Natural killer cell (primary cell): ENCODE results near the gene USF3. TPM values are rescaled to one million over a fixed set of nuclear protein-coding genes. Genes with fewer than 3 reads are reported as not detected.

Experiments
- ATAC-seq, 3 donors: fragments of 150-1000 bp in 2 of 3; fragments of 200-7000 bp in 1 of 3; cut with Tn5 transposase; 1 replicate in 1 of 3; 2 replicates in 2 of 3; pipeline ENCODE4 v1.10.0; 2021; ENCODE audit warnings: mild to moderate bottlenecking in 2 of 3, moderate library complexity in 2 of 3
- DNase-seq, 2 donors: peaks; one replicate each; pipeline versions ENCODE4 v3.0.0 to v3.0.0-alpha.2; 2013 to 2021; ENCODE audit warnings: mixed read lengths in 1 of 2
- H3K27ac ChIP-seq: one replicate; pipeline ENCODE4 v1.5.1; 2013; ENCODE audit warnings: mild to moderate bottlenecking, low read length
- H3K27me3 ChIP-seq: one replicate; pipeline ENCODE4 v1.6.1; 2013; ENCODE audit warnings: low read length; ENCODE audit not compliant: control insufficient read depth, insufficient read depth
- H3K36me3 ChIP-seq: one replicate; pipeline ENCODE4 v1.6.1; 2013; ENCODE audit warnings: low read length; ENCODE audit not compliant: control insufficient read depth, insufficient read depth
- H3K4me1 ChIP-seq: one replicate; pipeline ENCODE4 v1.6.1; 2013; ENCODE audit warnings: low read length; ENCODE audit not compliant: control insufficient read depth, insufficient read depth
- H3K4me3 ChIP-seq: one replicate; pipeline ENCODE4 v1.5.1; 2013; ENCODE audit warnings: low read length
- H3K9me3 ChIP-seq: one replicate; pipeline ENCODE4 v1.6.1; 2013; ENCODE audit warnings: low read length; ENCODE audit not compliant: control insufficient read depth, insufficient read depth
- H3K27ac Mint-ChIP-seq, 2 donors: one replicate each; pipeline ENCODE4 v1.8.0; 2022; ENCODE audit warnings: mild to moderate bottlenecking in 2 of 2, mixed read lengths in 2 of 2, moderate library complexity in 1 of 2
- H3K27me3 Mint-ChIP-seq, 2 donors: one replicate each; pipeline ENCODE4 v1.8.0; 2022; ENCODE audit warnings: low read depth in 2 of 2, mixed read lengths in 2 of 2
- H3K36me3 Mint-ChIP-seq: one replicate; pipeline ENCODE4 v1.8.0; 2022; ENCODE audit warnings: mixed read lengths
- H3K4me1 Mint-ChIP-seq, 2 donors: one replicate each; pipeline ENCODE4 v1.8.0; 2022; ENCODE audit warnings: mixed read lengths in 2 of 2
- H3K4me3 Mint-ChIP-seq: one replicate; pipeline ENCODE4 v1.8.0; 2022; ENCODE audit warnings: mild to moderate bottlenecking, moderate library complexity, mixed read lengths
- H3K9me3 Mint-ChIP-seq, 2 donors: one replicate each; pipeline ENCODE4 v1.8.0; 2022; ENCODE audit warnings: mixed read lengths in 2 of 2
- CTCF ChIP-seq: fragments of 200-600 bp; IDR thresholded peaks from one replicate; pipeline ENCODE4 v1.8.0; 2022; ENCODE audit warnings: antibody characterized with exemption
- WGBS: methylation state at CpG from one replicate; pipeline ENCODE4 v1.1.7; 2013; ENCODE audit warnings: missing lambda C conversion rate; ENCODE audit not compliant: insufficient coverage; 5-methylcytosine and 5-hydroxymethylcytosine counted together
- intact Hi-C: fragments of 100-400 bp; cut with micrococcal nuclease; formaldehyde crosslinking; loops from one replicate; pipeline ENCODE4 v1.14.2; 2022
- total RNA-seq, 4 donors: library from RNA; stranded (reverse); fragments of 120-200 nt in 1 of 4; gene quantifications; one replicate each; pipeline versions ENCODE4 v1.2.3 to v1.2.4, GENCODE V29; 2013 to 2022

USF3 gene
- total RNA-seq, 3 donors from 2014 or later (not counting 1 experiment from before 2014, with no cell fraction given), result 38.0 to 43.0 (median 41.8) TPM

GRCh38 chr3:113741086-113741485 lies 44.6 kb upstream of the USF3 start:
- Mint-ChIP-seq H3K36me3 (no peaks in the 10 kb centered on the region), H3K4me3 (peak overlapping the region; percentile 38), H3K4me1 (peaks cover 63% of the 10 kb centered on the region in 2 donors), H3K27me3 (no peaks in the 10 kb centered on the region), H3K9me3 (no peaks in the 10 kb centered on the region), H3K27ac (peak overlapping the region; percentile 93 to 100)
- no peak overlapping the region for H3K4me3 ChIP-seq
- H3K27me3 ChIP-seq, result no peaks in the 10 kb centered on the region
- H3K4me1 ChIP-seq, result peaks cover 18% of the 10 kb centered on the region
- no peak for TF ChIP-seq CTCF
- WGBS, result 47% methylated on average over 5 of the region's 5 CpGs
- intact Hi-C loops, result no loop called here
- no peaks in the 10 kb centered on the region for H3K9me3 ChIP-seq
- no peaks in the 10 kb centered on the region for H3K36me3 ChIP-seq
- peak overlapping the region; percentile 75 for H3K27ac ChIP-seq
- ATAC-seq, result no peak
- peak in 1 of 2 donors; percentile 30 for DNase-seq

GRCh38 chr3:113736548-113737089 lies 40.2 kb upstream of the USF3 start:
- H3K9me3 ChIP-seq, result no peaks in the 10 kb centered on the region
- H3K4me3 ChIP-seq, result no peak overlapping the region
- Mint-ChIP-seq H3K4me1 (peaks cover 32 to 37% of the 10 kb centered on the region in 2 donors), H3K27me3 (no peaks in the 10 kb centered on the region), H3K36me3 (no peaks in the 10 kb centered on the region), H3K27ac (peak overlapping the region; percentile 82 to 100), H3K9me3 (no peaks in the 10 kb centered on the region), H3K4me3 (no peak overlapping the region)
- peaks cover 5% of the 10 kb centered on the region for H3K4me1 ChIP-seq
- ATAC-seq, result peak; percentile 87 to 92 (median 88)
- intact Hi-C loops, result loop anchor here (1.0 to 10.0 kb wide), 4 partner anchors 9 to 678 kb away; partner anchors contain the start of gene GRAMD1C
- TF ChIP-seq CTCF, result peak; percentile 79
- H3K27me3 ChIP-seq, result no peaks in the 10 kb centered on the region
- H3K36me3 ChIP-seq, result peaks cover 3% of the 10 kb centered on the region
- peak in 1 of 2 donors; percentile 85 for DNase-seq
- no peak overlapping the region for H3K27ac ChIP-seq
- WGBS, result 50% methylated on average over 2 of the region's 3 CpGs

GRCh38 chr3:113731694-113732093 lies 35.3 kb upstream of the USF3 start:
- WGBS, result 67% methylated on average over 3 of the region's 4 CpGs
- ATAC-seq (no peak), DNase-seq (no peak)
- no peak overlapping the region for H3K4me3 Mint-ChIP-seq
- H3K27ac Mint-ChIP-seq, result peak overlapping the region in 1 of 2 donors; percentile 14
- H3K9me3 Mint-ChIP-seq, result no peaks in the 10 kb centered on the region
- Histone ChIP-seq H3K4me1 (peaks cover 2% of the 10 kb centered on the region), H3K36me3 (peaks cover 8% of the 10 kb centered on the region), H3K4me3 (no peak overlapping the region), H3K27ac (no peak overlapping the region), H3K27me3 (no peaks in the 10 kb centered on the region), H3K9me3 (no peaks in the 10 kb centered on the region)
- H3K4me1 Mint-ChIP-seq, result peaks cover 32 to 33% of the 10 kb centered on the region in 2 donors
- no peak for TF ChIP-seq CTCF
- no peaks in the 10 kb centered on the region for H3K27me3 Mint-ChIP-seq
- H3K36me3 Mint-ChIP-seq, result no peaks in the 10 kb centered on the region
- intact Hi-C loops, result loop anchor here (10.0 kb wide), 1 partner anchor 683 kb away; no protein-coding TSS in a partner anchor

GRCh38 chr3:113730550-113730949 lies 34.1 kb upstream of the USF3 start:
- Mint-ChIP-seq H3K36me3 (no peaks in the 10 kb centered on the region), H3K27me3 (no peaks in the 10 kb centered on the region), H3K9me3 (no peaks in the 10 kb centered on the region), H3K4me3 (no peak overlapping the region), H3K4me1 (peaks cover 25 to 35% of the 10 kb centered on the region in 2 donors), H3K27ac (peak overlapping the region; percentile 18 to 45)
- H3K4me3 ChIP-seq, result no peak overlapping the region
- H3K27me3 ChIP-seq, result no peaks in the 10 kb centered on the region
- no peaks in the 10 kb centered on the region for H3K4me1 ChIP-seq
- H3K9me3 ChIP-seq, result no peaks in the 10 kb centered on the region
- peaks cover 8% of the 10 kb centered on the region for H3K36me3 ChIP-seq
- intact Hi-C loops, result loop anchor here (10.0 kb wide), 1 partner anchor 684 kb away; no protein-coding TSS in a partner anchor
- DNase-seq (no peak), ATAC-seq (no peak)
- 100% methylated on average over 1 of the region's 1 CpG for WGBS
- no peak for TF ChIP-seq CTCF
- no peak overlapping the region for H3K27ac ChIP-seq
